Endothelial cell of umbilical vein (primary cell): ENCODE results near the gene THSD4. TPM values are rescaled to one million over a fixed set of nuclear protein-coding genes. Genes with fewer than 3 reads are reported as not detected.

ENCODE experiments used
- BruUV-seq: library from RNA; stranded (reverse); fragments of 400-500 nt; replicated peaks from 2 replicates; lab custom pipeline; 2021; lab: Mats Ljungman, UMichigan
- CTCF ChIA-PET: fragments of 300-600, 350-600 bp; sonication (Branson Sonifier 250); formaldehyde crosslinking; loops from one replicate; lab custom pipeline; 2021; ENCODE audit warnings: antibody characterized with exemption, inconsistent platforms; lab: Charles Lee
- POLR2A ChIA-PET: fragments of 300-600, 350-600 bp; sonication (Branson Sonifier 250); formaldehyde crosslinking; loops from one replicate; lab custom pipeline; 2021; ENCODE audit warnings: antibody characterized with exemption, inconsistent platforms; lab: Charles Lee
- DNase-seq: peaks from one replicate; pipeline ENCODE4 v3.0.0-alpha.2; 2011; ENCODE audit warnings: low read depth, low spot score
- FAIRE-seq: peaks from 2 replicates; lab custom pipeline; 2011; peaks lifted over from hg19 to GRCh38; lab: Jason Lieb, UNC
- H2AFZ ChIP-seq: 2 replicates; pipeline ENCODE4 v1.6.0; 2012; ENCODE audit warnings: low read depth, low read length, control low read depth, inconsistent platforms
- H3K27ac ChIP-seq: 2 replicates; pipeline ENCODE4 v1.5.1; 2011; ENCODE audit warnings: low read depth, mild to moderate bottlenecking, control low read depth, low read length, moderate library complexity; ENCODE audit not compliant: insufficient read depth
- H3K27me3 ChIP-seq, 2 experiments: 2 replicates each; pipeline versions ENCODE4 v1.6.0 to v1.6.1; 2011; ENCODE audit warnings: low read length in 2 of 2, mixed read lengths in 1 of 2; ENCODE audit not compliant: control insufficient read depth in 2 of 2, insufficient read depth in 2 of 2
- H3K36me3 ChIP-seq, 2 experiments: 2 replicates in 1 of 2; 3 replicates in 1 of 2; pipeline ENCODE4 v1.5.1; 2011; ENCODE audit warnings: low read length in 2 of 2, mild to moderate bottlenecking in 1 of 2, moderate library complexity in 1 of 2; ENCODE audit not compliant: control insufficient read depth in 2 of 2, insufficient read depth in 2 of 2; ENCODE audit errors: extremely low read depth in 1 of 2
- H3K4me1 ChIP-seq: 3 replicates; pipeline ENCODE4 v1.5.1; 2011; ENCODE audit warnings: mild to moderate bottlenecking, low read length; ENCODE audit not compliant: control insufficient read depth, insufficient read depth; ENCODE audit errors: extremely low read depth
- H3K4me2 ChIP-seq: 2 replicates; pipeline ENCODE4 v1.6.1; 2011; ENCODE audit warnings: low read length, control low read depth, mixed read lengths; ENCODE audit not compliant: insufficient read depth
- H3K4me3 ChIP-seq, 3 experiments: fragments of 200-600 bp in 1 of 3; sonication (generic), shearing (Covaris generic) in 1 of 3; replicated peaks in 1 of 3; 2 replicates each; pipeline ENCODE4 v1.5.1; 2011 to 2016; ENCODE audit warnings: control low read depth in 3 of 3, low read length in 3 of 3, mild to moderate bottlenecking in 2 of 3, inconsistent platforms in 1 of 3, low read depth in 1 of 3, moderate library complexity in 1 of 3; ENCODE audit not compliant: insufficient read depth in 1 of 3
- H3K79me2 ChIP-seq: 2 replicates; pipeline ENCODE4 v1.6.0; 2012; ENCODE audit warnings: low read length, inconsistent platforms; ENCODE audit not compliant: control insufficient read depth, insufficient read depth
- H3K9ac ChIP-seq: replicated peaks from 2 replicates; pipeline ENCODE3; 2011; ENCODE audit warnings: low read length, control low read depth; ENCODE audit not compliant: insufficient read depth; ENCODE audit errors: extremely low read depth
- H3K9me1 ChIP-seq: replicated peaks from 3 replicates; pipeline ENCODE4 v1.6.0; 2011; ENCODE audit warnings: mild to moderate bottlenecking, low read length; ENCODE audit not compliant: control insufficient read depth, insufficient read depth; ENCODE audit errors: extremely low read depth
- H3K9me3 ChIP-seq: replicated peaks from 2 replicates; pipeline ENCODE4 v1.5.1; 2012; ENCODE audit warnings: low read length, inconsistent platforms; ENCODE audit not compliant: control insufficient read depth, insufficient read depth
- H4K20me1 ChIP-seq: replicated peaks from 2 replicates; pipeline ENCODE3; 2011; ENCODE audit warnings: mild to moderate bottlenecking, low read length; ENCODE audit not compliant: control insufficient read depth, insufficient read depth; ENCODE audit errors: extremely low read depth
- EZH2 ChIP-seq: IDR thresholded peaks from 2 replicates; pipeline ENCODE4 v1.6.1; 2012; ENCODE audit warnings: borderline replicate concordance, low read depth, mild to moderate bottlenecking, moderate library complexity, low read length, inconsistent platforms; ENCODE audit not compliant: severe bottlenecking
- FOS ChIP-seq: IDR thresholded peaks from 2 replicates; pipeline ENCODE4 v1.6.1; 2011; ENCODE audit warnings: mild to moderate bottlenecking, low read length, moderate library complexity, borderline replicate concordance; ENCODE audit not compliant: insufficient read depth
- GATA2 ChIP-seq: IDR thresholded peaks from 2 replicates; pipeline ENCODE4 v1.7.0; 2011; ENCODE audit warnings: low read depth, mild to moderate bottlenecking, moderate library complexity, mixed read lengths, low read length; ENCODE audit not compliant: insufficient read length, insufficient read depth
- JUN ChIP-seq: IDR thresholded peaks from 2 replicates; pipeline ENCODE4 v1.6.1; 2011; ENCODE audit warnings: borderline replicate concordance, low read depth; ENCODE audit not compliant: insufficient read length, insufficient read depth
- MYC ChIP-seq: IDR thresholded peaks from one replicate; pipeline ENCODE4 v1.6.1; 2011; ENCODE audit warnings: mild to moderate bottlenecking, low read depth, low read length
- POLR2A ChIP-seq: IDR thresholded peaks from 2 replicates; pipeline ENCODE4 v1.6.1; 2012; ENCODE audit warnings: low read depth, mild to moderate bottlenecking, control low read depth, low read length
- POLR2AphosphoS5 ChIP-seq: IDR thresholded peaks from 2 replicates; pipeline ENCODE4 v1.6.1; 2012; ENCODE audit warnings: low read depth, mild to moderate bottlenecking, control low read depth, low read length, moderate library complexity; ENCODE audit not compliant: insufficient read depth
- dilution Hi-C: fragments of 300-500 bp; cut with MboI; formaldehyde crosslinking; loops from one replicate; pipeline ENCODE4 v1.15.0; 2019; ENCODE audit warnings: low sequenced_read_pairs; ENCODE audit not compliant: extremely low pct_ligation_motif_present
- intact Hi-C: fragments of 100-400 bp; cut with micrococcal nuclease; formaldehyde crosslinking; loops from one replicate; pipeline ENCODE4 v1.10.0; 2022
- polyA plus RNA-seq, 4 experiments: library from polyadenylated mRNA; depleted of rRNA in 3 of 4; stranded (reverse) in 3 of 4; unstranded in 1 of 4; fragments of >200 nt; gene quantifications; 2 replicates each; pipeline versions ENCODE4 v1.2.1 to v1.2.3, GENCODE V29; 2011 to 2012; ENCODE audit warnings: missing spikeins in 1 of 4
- total RNA-seq: library from RNA; stranded (reverse); gene quantifications from 2 replicates; pipeline ENCODE4 v1.2.3, GENCODE V29; 2021
- TF ChIP-seq, protein P1 (sequence below), 2 donors: IDR thresholded peaks; 1 replicate in 1 of 2; 2 replicates in 1 of 2; pipeline ENCODE4 v1.5.1; 2011; ENCODE audit warnings: low read length in 2 of 2, mild to moderate bottlenecking in 2 of 2, moderate library complexity in 2 of 2, control low read depth in 1 of 2, inconsistent platforms in 1 of 2, low read depth in 1 of 2; ENCODE audit not compliant: insufficient read depth in 1 of 2; ENCODE audit errors: extremely low read depth in 1 of 2
- TF ChIP-seq, protein P2 (sequence below): IDR thresholded peaks from 2 replicates; pipeline ENCODE4 v1.6.1; 2011; ENCODE audit not compliant: insufficient read depth, insufficient read length

THSD4 gene
- total and polyA plus RNA-seq, 2 donors (not counting 3 experiments of a cell fraction or from before 2014, with no cell fraction given): 9.9 to 25.4 TPM

DNA sequence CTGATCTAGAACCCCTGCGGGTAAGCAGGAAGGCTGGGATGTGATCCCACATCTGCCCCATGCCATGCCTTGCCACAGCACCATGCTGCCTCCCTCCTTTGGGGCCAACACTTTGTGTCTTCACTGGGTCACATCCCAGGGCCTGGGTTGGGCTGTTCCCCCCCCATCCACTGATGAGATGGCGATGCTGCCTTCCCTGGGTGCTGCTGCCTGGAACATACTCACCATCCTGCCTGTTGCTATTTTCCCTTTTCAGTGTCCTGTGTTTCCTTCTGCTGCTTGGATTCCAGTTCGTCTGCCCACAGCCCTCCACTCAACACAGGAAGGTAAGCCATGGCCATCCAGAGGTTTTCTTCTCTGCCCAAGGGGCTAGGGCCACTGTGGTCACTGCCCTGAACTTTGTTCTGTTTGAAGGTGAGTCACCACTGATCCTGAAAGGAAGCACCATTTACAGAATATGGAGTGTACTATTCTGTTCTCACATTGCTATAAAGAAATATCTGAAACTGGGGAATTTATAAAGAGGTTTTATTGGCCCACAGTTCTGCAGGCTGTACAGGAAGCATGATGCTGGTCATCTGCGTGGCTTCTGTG lies 39.4 kb downstream of the THSD4 start:
- intact Hi-C loops: no loop called here
- no peaks in the 10 kb centered on the region for H4K20me1 ChIP-seq
- H2AFZ ChIP-seq: no peak overlapping the region
- dilution Hi-C loops: no loop called here
- no peak for TF ChIP-seq JUN
- TF ChIP-seq, protein P1, sequence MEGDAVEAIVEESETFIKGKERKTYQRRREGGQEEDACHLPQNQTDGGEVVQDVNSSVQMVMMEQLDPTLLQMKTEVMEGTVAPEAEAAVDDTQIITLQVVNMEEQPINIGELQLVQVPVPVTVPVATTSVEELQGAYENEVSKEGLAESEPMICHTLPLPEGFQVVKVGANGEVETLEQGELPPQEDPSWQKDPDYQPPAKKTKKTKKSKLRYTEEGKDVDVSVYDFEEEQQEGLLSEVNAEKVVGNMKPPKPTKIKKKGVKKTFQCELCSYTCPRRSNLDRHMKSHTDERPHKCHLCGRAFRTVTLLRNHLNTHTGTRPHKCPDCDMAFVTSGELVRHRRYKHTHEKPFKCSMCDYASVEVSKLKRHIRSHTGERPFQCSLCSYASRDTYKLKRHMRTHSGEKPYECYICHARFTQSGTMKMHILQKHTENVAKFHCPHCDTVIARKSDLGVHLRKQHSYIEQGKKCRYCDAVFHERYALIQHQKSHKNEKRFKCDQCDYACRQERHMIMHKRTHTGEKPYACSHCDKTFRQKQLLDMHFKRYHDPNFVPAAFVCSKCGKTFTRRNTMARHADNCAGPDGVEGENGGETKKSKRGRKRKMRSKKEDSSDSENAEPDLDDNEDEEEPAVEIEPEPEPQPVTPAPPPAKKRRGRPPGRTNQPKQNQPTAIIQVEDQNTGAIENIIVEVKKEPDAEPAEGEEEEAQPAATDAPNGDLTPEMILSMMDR (IDR thresholded peaks at IDR 0.05; ENCODE audit: extremely low read depth in 1 of 2, insufficient read depth in 1 of 2, low read depth in 1 of 2, low read length in 2 of 2): no peak
- TF ChIP-seq FOS: peak; percentile 45
- no peak for DNase-seq
- no peak overlapping the region for H3K27ac ChIP-seq
- no peaks in the 10 kb centered on the region for H3K27me3 ChIP-seq
- H3K36me3 ChIP-seq: no peaks in the 10 kb centered on the region
- ChIA-PET POLR2A (no interaction called here), CTCF (interaction anchor here (0.6 kb wide), 1 partner anchor 24 kb away, joined by 3 read pairs; no protein-coding TSS in a partner anchor)
- BruUV-seq: no TSS peak
- H3K4me2 ChIP-seq: no peak overlapping the region
- FAIRE-seq: no peak
- no peaks in the 10 kb centered on the region for H3K9me3 ChIP-seq
- H3K79me2 ChIP-seq: no peaks in the 10 kb centered on the region
- H3K4me3 ChIP-seq: no peak overlapping the region
- no peaks in the 10 kb centered on the region for H3K9me1 ChIP-seq
- H3K9ac ChIP-seq: no peak overlapping the region
- no peaks in the 10 kb centered on the region for H3K4me1 ChIP-seq

DNA sequence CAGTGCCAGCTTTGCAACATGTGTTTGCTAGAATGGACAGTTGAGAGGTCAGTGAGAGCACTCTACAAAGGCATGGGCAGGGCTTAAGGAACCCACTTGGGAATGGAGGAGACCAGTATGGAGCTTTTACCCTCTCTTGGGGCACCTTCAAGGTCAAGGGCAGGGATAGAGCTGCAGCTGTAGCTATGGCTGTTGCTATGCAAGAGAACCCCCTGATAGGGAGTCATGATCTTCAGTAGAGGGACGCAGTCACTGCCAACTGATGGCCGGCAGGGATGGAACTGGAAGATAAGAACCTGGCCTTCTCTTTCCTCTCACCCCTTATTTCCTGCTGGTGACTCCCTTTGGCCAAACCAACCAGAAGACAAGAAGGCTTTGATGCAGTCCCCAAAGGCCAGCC lies 40.3 kb downstream of the THSD4 start:
- FAIRE-seq: no peak
- Histone ChIP-seq H3K4me1 (no peaks in the 10 kb centered on the region), H3K27ac (no peak overlapping the region), H3K4me3 (no peak overlapping the region), H3K79me2 (no peaks in the 10 kb centered on the region), H3K4me2 (no peak overlapping the region), H3K9ac (no peak overlapping the region), H3K36me3 (no peaks in the 10 kb centered on the region), H3K9me1 (no peaks in the 10 kb centered on the region), H3K9me3 (no peaks in the 10 kb centered on the region), H4K20me1 (no peaks in the 10 kb centered on the region), H2AFZ (no peak overlapping the region), H3K27me3 (no peaks in the 10 kb centered on the region)
- ChIA-PET CTCF (no interaction called here), POLR2A (no interaction called here)
- no peak for DNase-seq
- BruUV-seq: no TSS peak
- dilution Hi-C loops: no loop called here
- intact Hi-C loops: no loop called here
- TF ChIP-seq EZH2: no peak
- no peak for TF ChIP-seq GATA2
- no peak for TF ChIP-seq JUN
- TF ChIP-seq, protein P2, sequence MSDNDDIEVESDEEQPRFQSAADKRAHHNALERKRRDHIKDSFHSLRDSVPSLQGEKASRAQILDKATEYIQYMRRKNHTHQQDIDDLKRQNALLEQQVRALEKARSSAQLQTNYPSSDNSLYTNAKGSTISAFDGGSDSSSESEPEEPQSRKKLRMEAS: no peak
- no peak for TF ChIP-seq MYC
- no peak for TF ChIP-seq POLR2AphosphoS5
- no peak for TF ChIP-seq FOS
- TF ChIP-seq, protein P1 (IDR thresholded peaks at IDR 0.05; ENCODE audit: extremely low read depth in 1 of 2, insufficient read depth in 1 of 2, low read depth in 1 of 2, low read length in 2 of 2): no peak
- no peak for TF ChIP-seq POLR2A
